GM19240 (cell line): ENCODE data around the gene CGNL1.

ENCODE experiments used
- DNase-seq: peaks from one replicate; pipeline ENCODE4 v3.0.0; 2011; ENCODE audit warnings: low spot score; ENCODE audit not compliant: insufficient read length

The CGNL1 gene

GRCh38 chr15:57595011-57595866 is 218.9 kb downstream of the CGNL1 start:
- DNase-seq = no peak

GRCh38 chr15:57596301-57596855 is 220.1 kb downstream of the CGNL1 start:
- no peak for DNase-seq

GRCh38 chr15:57596978-57597377 is 220.7 kb downstream of the CGNL1 start:
- no peak for DNase-seq

- no peak for DNase-seq
These were observed 221.1 kb downstream of the CGNL1 start for GRCh38 chr15:57597431-57597830.

- no peak for DNase-seq
These were observed 222.0 kb downstream of the CGNL1 start for GRCh38 chr15:57598346-57598745.

- DNase-seq = no peak
These were observed 223.0 kb downstream of the CGNL1 start for GRCh38 chr15:57599296-57599810.

GRCh38 chr15:57600197-57600596 is 223.9 kb downstream of the CGNL1 start:
- DNase-seq = no peak
